ENCODE data around the gene SNTG2. TPM values are rescaled to one million over a fixed set of nuclear protein-coding genes. Genes with fewer than 3 reads are reported as not detected.
A peak's percentile ranks its signal among the peaks of the same experiment; 100 is the strongest.

The SNTG2 gene
- total and polyA plus RNA-seq, 10 donors = 1.9 to 59.4 (median 18.3) TPM

DNA sequence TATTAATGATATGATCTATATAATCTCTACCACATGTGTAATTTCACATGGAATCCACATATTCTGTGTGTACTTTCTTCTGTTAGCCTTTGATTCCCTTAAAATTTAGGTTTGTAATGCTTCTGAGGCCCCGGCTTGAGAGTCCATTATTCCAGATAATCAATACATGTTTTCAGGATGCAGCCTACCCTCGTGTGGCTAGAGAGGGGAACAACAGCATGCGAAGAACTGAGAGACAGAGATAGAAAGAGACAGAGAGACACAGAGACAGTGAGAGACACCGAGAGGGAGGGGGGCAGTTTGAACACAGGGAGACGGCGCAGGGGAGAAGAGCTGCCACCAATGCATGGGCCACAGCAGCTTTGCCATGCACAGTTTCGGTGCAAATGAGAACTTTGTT, 185.4 kb downstream of the SNTG2 start:
- WGBS, 5 donors = 65 to 77% (median 68%) methylated on average over 7 of the region's 7 CpGs
- DNase-seq = no peak

DNA sequence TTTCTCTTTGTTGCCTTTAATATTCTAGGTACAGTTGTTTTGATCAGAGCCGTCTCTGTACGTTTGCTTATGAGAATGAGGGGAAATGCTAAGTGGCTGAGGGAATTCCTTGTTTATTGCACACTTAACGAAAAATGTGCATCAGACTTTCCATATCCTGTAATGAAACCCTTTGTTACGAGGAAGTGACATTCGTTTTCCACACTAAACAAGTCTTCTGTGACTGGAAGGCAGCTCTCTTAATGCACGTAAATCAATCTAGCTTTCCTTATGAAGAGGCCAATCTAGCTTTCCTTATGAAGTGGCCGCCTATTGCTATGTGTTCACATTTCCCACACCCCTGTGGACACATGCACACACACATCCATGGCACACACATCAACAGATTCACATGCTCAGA, 186.2 kb downstream of the SNTG2 start:
- WGBS, 5 donors = 19 to 35% (median 24%) methylated on average over 7 of the region's 7 CpGs
- Histone ChIP-seq H3K27me3 (replicated peaks in 1 of 7) (peaks cover 0 to 16% (median 0%) of the 10 kb centered on the region in 7 donors), H3K4me3 (no peak overlapping the region), H3K36me3 (no peaks in the 10 kb centered on the region), H3K27ac (no peak overlapping the region), H3K9me3 (no peaks in the 10 kb centered on the region), H3K4me1 (peaks cover 0 to 10% (median 3%) of the 10 kb centered on the region in 6 donors)
- intact Hi-C loops (cut with DNase I; ENCODE audit: low total_unique reads) = no loop called here
- TF ChIP-seq POLR2A (IDR thresholded peaks at IDR 0.05) (no peak), POLR2AphosphoS5 (IDR thresholded peaks at IDR 0.05) (no peak)
- TF ChIP-seq, protein P1, sequence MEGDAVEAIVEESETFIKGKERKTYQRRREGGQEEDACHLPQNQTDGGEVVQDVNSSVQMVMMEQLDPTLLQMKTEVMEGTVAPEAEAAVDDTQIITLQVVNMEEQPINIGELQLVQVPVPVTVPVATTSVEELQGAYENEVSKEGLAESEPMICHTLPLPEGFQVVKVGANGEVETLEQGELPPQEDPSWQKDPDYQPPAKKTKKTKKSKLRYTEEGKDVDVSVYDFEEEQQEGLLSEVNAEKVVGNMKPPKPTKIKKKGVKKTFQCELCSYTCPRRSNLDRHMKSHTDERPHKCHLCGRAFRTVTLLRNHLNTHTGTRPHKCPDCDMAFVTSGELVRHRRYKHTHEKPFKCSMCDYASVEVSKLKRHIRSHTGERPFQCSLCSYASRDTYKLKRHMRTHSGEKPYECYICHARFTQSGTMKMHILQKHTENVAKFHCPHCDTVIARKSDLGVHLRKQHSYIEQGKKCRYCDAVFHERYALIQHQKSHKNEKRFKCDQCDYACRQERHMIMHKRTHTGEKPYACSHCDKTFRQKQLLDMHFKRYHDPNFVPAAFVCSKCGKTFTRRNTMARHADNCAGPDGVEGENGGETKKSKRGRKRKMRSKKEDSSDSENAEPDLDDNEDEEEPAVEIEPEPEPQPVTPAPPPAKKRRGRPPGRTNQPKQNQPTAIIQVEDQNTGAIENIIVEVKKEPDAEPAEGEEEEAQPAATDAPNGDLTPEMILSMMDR (IDR thresholded peaks at IDR 0.05 in 8 of 11, conservative IDR thresholded peaks at IDR 0.05 in 3 of 11) = no peak
- DNase-seq = no peak

More for the DNA sequence above, 185.4 kb downstream of the SNTG2 start:
- intact Hi-C loops (cut with DNase I; ENCODE audit: low total_unique reads) = no loop called here
- no peaks in the 10 kb centered on the region for H3K9me3 ChIP-seq
- TF ChIP-seq, protein P1 (IDR thresholded peaks at IDR 0.05 in 8 of 11, conservative IDR thresholded peaks at IDR 0.05 in 3 of 11) = peak in 4 of 11 experiments; percentile 9 to 44 (median 22)
- TF ChIP-seq POLR2A (IDR thresholded peaks at IDR 0.05) = no peak
- H3K4me3 ChIP-seq = no peak overlapping the region
- H3K4me1 ChIP-seq = peaks cover 0 to 10% (median 3%) of the 10 kb centered on the region in 6 donors
- no peak overlapping the region for H3K27ac ChIP-seq
- H3K36me3 ChIP-seq = no peaks in the 10 kb centered on the region
- H3K27me3 ChIP-seq (replicated peaks in 1 of 7) = peaks cover 0 to 16% (median 0%) of the 10 kb centered on the region in 7 donors

GRCh38 chr2:1137264-1137663, 186.6 kb downstream of the SNTG2 start:
- H3K27ac ChIP-seq = no peak overlapping the region
- no peak overlapping the region for H3K4me3 ChIP-seq
- H3K27me3 ChIP-seq (replicated peaks in 1 of 7) = peaks cover 0 to 16% (median 0%) of the 10 kb centered on the region in 7 donors
- intact Hi-C loops (cut with DNase I; ENCODE audit: low total_unique reads) = no loop called here
- H3K9me3 ChIP-seq = no peaks in the 10 kb centered on the region
- DNase-seq = no peak
- no peaks in the 10 kb centered on the region for H3K36me3 ChIP-seq
- WGBS, 5 donors = 76 to 87% (median 77%) methylated on average over 7 of the region's 7 CpGs
- no peak for TF ChIP-seq POLR2AphosphoS5 (IDR thresholded peaks at IDR 0.05)
- no peak for TF ChIP-seq POLR2A (IDR thresholded peaks at IDR 0.05)
- TF ChIP-seq, protein P1 (IDR thresholded peaks at IDR 0.05 in 8 of 11, conservative IDR thresholded peaks at IDR 0.05 in 3 of 11) = no peak
- peaks cover 0 to 10% (median 3%) of the 10 kb centered on the region in 6 donors for H3K4me1 ChIP-seq

GRCh38 chr2:1137913-1138391, 187.3 kb downstream of the SNTG2 start:
- intact Hi-C loops (cut with DNase I; ENCODE audit: low total_unique reads) = no loop called here
- Histone ChIP-seq H3K4me1 (peaks cover 0 to 10% (median 3%) of the 10 kb centered on the region in 6 donors), H3K9me3 (no peaks in the 10 kb centered on the region), H3K4me3 (no peak overlapping the region), H3K27me3 (replicated peaks in 1 of 7) (peaks cover 0 to 16% (median 0%) of the 10 kb centered on the region in 7 donors), H3K36me3 (no peaks in the 10 kb centered on the region), H3K27ac (no peak overlapping the region)
- TF ChIP-seq POLR2A (IDR thresholded peaks at IDR 0.05) (no peak), POLR2AphosphoS5 (IDR thresholded peaks at IDR 0.05) (no peak)
- TF ChIP-seq, protein P1 (IDR thresholded peaks at IDR 0.05 in 8 of 11, conservative IDR thresholded peaks at IDR 0.05 in 3 of 11) = no peak
- 74 to 93% (median 89%) methylated on average over 10 to 15 of the region's 15 CpGs for WGBS, 5 donors
- DNase-seq = no peak

Data from spleen (tissue), 11 donors.